ENCODE measurements around the gene PSMB4.

DNA sequence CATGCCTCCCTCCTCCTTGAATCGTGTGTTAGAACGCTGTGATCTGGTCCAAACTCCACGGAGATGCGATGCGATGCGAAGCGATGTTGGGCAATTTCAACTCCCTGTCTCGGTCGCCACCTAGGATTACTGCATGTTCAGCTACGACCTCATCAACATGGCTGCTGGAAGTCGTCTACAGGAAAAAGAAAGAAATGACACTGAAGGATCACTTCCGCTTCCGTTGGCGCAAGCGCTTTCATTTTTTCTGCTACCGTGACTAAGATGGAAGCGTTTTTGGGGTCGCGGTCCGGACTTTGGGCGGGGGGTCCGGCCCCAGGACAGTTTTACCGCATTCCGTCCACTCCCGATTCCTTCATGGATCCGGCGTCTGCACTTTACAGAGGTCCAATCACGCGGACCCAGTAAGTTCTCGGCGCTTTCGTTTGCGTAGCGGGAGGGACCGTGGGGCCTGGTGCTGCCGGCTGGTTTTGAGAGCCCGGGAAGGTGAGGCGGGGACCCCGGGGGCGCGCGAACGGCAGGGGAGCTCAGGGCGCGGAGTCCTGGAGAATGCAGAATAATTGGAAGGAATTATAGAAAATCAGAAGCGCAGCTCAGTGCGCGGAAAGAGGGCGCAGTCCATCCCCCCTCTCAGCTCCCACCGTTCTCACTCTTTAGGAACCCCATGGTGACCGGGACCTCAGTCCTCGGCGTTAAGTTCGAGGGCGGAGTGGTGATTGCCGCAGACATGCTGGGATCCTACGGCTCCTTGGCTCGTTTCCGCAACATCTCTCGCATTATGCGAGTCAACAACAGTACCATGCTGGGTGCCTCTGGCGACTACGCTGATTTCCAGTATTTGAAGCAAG, at the start of gene PSMB4:
- TF ChIP-seq, protein P1, sequence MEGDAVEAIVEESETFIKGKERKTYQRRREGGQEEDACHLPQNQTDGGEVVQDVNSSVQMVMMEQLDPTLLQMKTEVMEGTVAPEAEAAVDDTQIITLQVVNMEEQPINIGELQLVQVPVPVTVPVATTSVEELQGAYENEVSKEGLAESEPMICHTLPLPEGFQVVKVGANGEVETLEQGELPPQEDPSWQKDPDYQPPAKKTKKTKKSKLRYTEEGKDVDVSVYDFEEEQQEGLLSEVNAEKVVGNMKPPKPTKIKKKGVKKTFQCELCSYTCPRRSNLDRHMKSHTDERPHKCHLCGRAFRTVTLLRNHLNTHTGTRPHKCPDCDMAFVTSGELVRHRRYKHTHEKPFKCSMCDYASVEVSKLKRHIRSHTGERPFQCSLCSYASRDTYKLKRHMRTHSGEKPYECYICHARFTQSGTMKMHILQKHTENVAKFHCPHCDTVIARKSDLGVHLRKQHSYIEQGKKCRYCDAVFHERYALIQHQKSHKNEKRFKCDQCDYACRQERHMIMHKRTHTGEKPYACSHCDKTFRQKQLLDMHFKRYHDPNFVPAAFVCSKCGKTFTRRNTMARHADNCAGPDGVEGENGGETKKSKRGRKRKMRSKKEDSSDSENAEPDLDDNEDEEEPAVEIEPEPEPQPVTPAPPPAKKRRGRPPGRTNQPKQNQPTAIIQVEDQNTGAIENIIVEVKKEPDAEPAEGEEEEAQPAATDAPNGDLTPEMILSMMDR (IDR thresholded peaks at IDR 0.05), result peak in 3 of 4 donors; percentile 14 to 37 (median 24)
- peak; percentile 46 for TF ChIP-seq POLR2A (IDR thresholded peaks at IDR 0.05)

Data from right lobe of liver (tissue), 4 donors.